Measurements from ENCODE around the gene MAP4K3. TPM values are rescaled to one million over a fixed set of nuclear protein-coding genes. Genes with fewer than 3 reads are reported as not detected.

The MAP4K3 gene
- total and polyA plus RNA-seq, 2 of the 4 experiments (the other 2 are of a cell fraction), result 13.2 to 32.6 TPM

DNA sequence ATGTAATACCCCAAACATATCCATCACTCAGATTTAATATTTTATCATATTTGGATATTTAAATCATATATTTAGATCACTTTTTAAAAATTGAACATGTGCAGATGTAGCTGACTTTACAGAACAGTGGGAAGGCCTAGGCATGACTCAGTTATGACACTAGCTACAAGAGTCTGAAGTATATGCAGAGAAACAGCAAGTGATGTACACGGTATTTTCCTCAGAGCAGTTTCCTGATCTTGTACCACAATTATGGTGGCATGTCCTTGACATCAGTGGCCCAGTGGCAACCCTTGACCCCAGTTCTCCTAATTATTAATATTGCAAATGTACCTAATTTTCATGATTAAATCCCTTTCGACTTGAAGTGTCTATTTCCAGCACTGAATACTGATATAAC, 221.5 kb downstream of the MAP4K3 start:
- Histone ChIP-seq H2AK9ac (replicated peaks; ENCODE audit: low read depth, low read length, poor library complexity) (no peak overlapping the region), H2BK5ac (ENCODE audit: low read depth, low read length, poor library complexity, severe bottlenecking) (no peak overlapping the region), H2BK15ac (ENCODE audit: low read depth, low read length) (no peak overlapping the region), H3K56ac (ENCODE audit: extremely low read depth, insufficient read depth, low read length) (no peak overlapping the region), H3K4me1 (ENCODE audit: control insufficient read depth, insufficient read depth, low read length) (no peaks in the 10 kb centered on the region), H3K27ac (ENCODE audit: insufficient read depth, low read length) (no peak overlapping the region), H4K5ac (ENCODE audit: low read depth, low read length) (no peak overlapping the region), H2AK5ac (ENCODE audit: low read depth, low read length) (no peak overlapping the region), H3K79me1 (ENCODE audit: low read depth in 1 of 2, low read length in 2 of 2) (no peaks in the 10 kb centered on the region), H2BK20ac (ENCODE audit: low read depth, low read length) (no peak overlapping the region), H3K9me1 (ENCODE audit: insufficient read depth, low read length) (no peaks in the 10 kb centered on the region), H3K9me3 (ENCODE audit: control insufficient read depth, insufficient read depth, low read length) (no peaks in the 10 kb centered on the region), H4K20me1 (ENCODE audit: insufficient read depth, low read length) (no peaks in the 10 kb centered on the region), H3K4me3 (ENCODE audit: insufficient read depth, low read depth, low read length) (no peak overlapping the region), H4K8ac (ENCODE audit: low read depth in 2 of 2, low read length in 2 of 2) (no peak overlapping the region), H3K4me2 (ENCODE audit: low read depth, low read length) (no peak overlapping the region), H4K91ac (ENCODE audit: insufficient read depth, low read depth, low read length) (no peak overlapping the region), H3K27me3 (ENCODE audit: control insufficient read depth, insufficient read depth, low read length) (no peaks in the 10 kb centered on the region), H3K36me3 (ENCODE audit: control insufficient read depth, insufficient read depth, low read length) (no peaks in the 10 kb centered on the region), H3K9ac (ENCODE audit: low read depth, low read length) (no peak overlapping the region), H3K4ac (ENCODE audit: low read depth, low read length) (no peak overlapping the region), H3K14ac (replicated peaks; ENCODE audit: low read depth, low read length) (no peak overlapping the region), H3K23ac (ENCODE audit: low read depth, low read length) (no peak overlapping the region), H2BK120ac (ENCODE audit: low read depth, low read length) (no peak overlapping the region), H3K18ac (ENCODE audit: low read depth, low read length) (no peak overlapping the region), H2AFZ (replicated peaks; ENCODE audit: low read length, poor library complexity) (no peak overlapping the region)
- POLR2A ChIA-PET (ENCODE audit: unreplicated experiment), result no interaction called here
- no peak for TF ChIP-seq SMC3 (IDR thresholded peaks at IDR 0.05; ENCODE audit: low read depth, low read length)
- TF ChIP-seq RCOR1 (IDR thresholded peaks at IDR 0.05; ENCODE audit: insufficient replicate concordance, low read length), result no peak
- TF ChIP-seq RAD21 (IDR thresholded peaks at IDR 0.05; ENCODE audit: low read length), result no peak
- no peak for TF ChIP-seq FOS (IDR thresholded peaks at IDR 0.05; ENCODE audit: low read depth, low read length)
- TF ChIP-seq NFE2L2 (IDR thresholded peaks at IDR 0.05; ENCODE audit: low read depth, low read length), result no peak
- TF ChIP-seq MAZ (IDR thresholded peaks at IDR 0.05; ENCODE audit: borderline replicate concordance, low read depth, low read length), result no peak
- TF ChIP-seq, protein P1, sequence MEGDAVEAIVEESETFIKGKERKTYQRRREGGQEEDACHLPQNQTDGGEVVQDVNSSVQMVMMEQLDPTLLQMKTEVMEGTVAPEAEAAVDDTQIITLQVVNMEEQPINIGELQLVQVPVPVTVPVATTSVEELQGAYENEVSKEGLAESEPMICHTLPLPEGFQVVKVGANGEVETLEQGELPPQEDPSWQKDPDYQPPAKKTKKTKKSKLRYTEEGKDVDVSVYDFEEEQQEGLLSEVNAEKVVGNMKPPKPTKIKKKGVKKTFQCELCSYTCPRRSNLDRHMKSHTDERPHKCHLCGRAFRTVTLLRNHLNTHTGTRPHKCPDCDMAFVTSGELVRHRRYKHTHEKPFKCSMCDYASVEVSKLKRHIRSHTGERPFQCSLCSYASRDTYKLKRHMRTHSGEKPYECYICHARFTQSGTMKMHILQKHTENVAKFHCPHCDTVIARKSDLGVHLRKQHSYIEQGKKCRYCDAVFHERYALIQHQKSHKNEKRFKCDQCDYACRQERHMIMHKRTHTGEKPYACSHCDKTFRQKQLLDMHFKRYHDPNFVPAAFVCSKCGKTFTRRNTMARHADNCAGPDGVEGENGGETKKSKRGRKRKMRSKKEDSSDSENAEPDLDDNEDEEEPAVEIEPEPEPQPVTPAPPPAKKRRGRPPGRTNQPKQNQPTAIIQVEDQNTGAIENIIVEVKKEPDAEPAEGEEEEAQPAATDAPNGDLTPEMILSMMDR (conservative IDR thresholded peaks at IDR 0.05; ENCODE audit: low read depth, low read length), result no peak
- no peak for TF ChIP-seq RFX5 (IDR thresholded peaks at IDR 0.05; ENCODE audit: low read depth, low read length)
- TF ChIP-seq BHLHE40 (IDR thresholded peaks at IDR 0.05; ENCODE audit: low read depth, low read length), result no peak
- TF ChIP-seq USF2 (IDR thresholded peaks at IDR 0.05; ENCODE audit: low read depth, low read length), result no peak
- no peak for TF ChIP-seq MAFK (IDR thresholded peaks at IDR 0.05; ENCODE audit: low read depth, low read length)
- TF ChIP-seq CHD1 (IDR thresholded peaks at IDR 0.05; ENCODE audit: low read depth, low read length), result no peak
- no peak for TF ChIP-seq MXI1 (IDR thresholded peaks at IDR 0.05; ENCODE audit: borderline replicate concordance, low read depth, low read length)
- no peak for TF ChIP-seq CEBPB (IDR thresholded peaks at IDR 0.05; ENCODE audit: low read depth, low read length)
- BruUV-seq (replicated peaks), result no TSS peak
- peak; percentile 21 for DNase-seq
- in situ Hi-C loops (cut with MboI; ENCODE audit: low sequenced_read_pairs) (no loop called here), dilution Hi-C loops (cut with HindIII; ENCODE audit: low sequenced_read_pairs, unreplicated experiment) (loop anchor here (25.0 kb wide), 1 partner anchor 128 kb away; no protein-coding TSS in a partner anchor), intact Hi-C loops (cut with micrococcal nuclease) (no loop called here)
- WGBS, 2 experiments (ENCODE audit: extremely low coverage in 2 of 2, insufficient read length in 1 of 2), result 83% methylated on average over 1 of the region's 2 CpGs; no CpG with 5 or more reads in 1 of the 2 experiments
- CTCF ChIA-PET, result no interaction called here
- ATAC-seq (ENCODE audit: low read depth), result peak; percentile 54; the same call in 1 of the 2 replicates

Data from IMR-90 (cell line).